HCT116 (cell line): ENCODE measurements around the gene ZNF497. TPM values are rescaled to one million over a fixed set of nuclear protein-coding genes. Genes with fewer than 3 reads are reported as not detected.

Experiments used
- ATAC-seq: fragments of 200-7000 bp; cut with Tn5 transposase; 2 replicates; pipeline ENCODE4 v1.9.1; 2020; ENCODE audit warnings: mild to moderate bottlenecking, moderate library complexity
- BruUV-seq: library from RNA; stranded (reverse); fragments of 400-500 nt; replicated peaks from 2 replicates; lab custom pipeline; 2021; lab: Mats Ljungman, UMichigan
- CTCF ChIA-PET: fragments of 300-600 bp; sonication (Branson Sonifier 250); formaldehyde crosslinking; loops from one replicate; lab custom pipeline; 2021; ENCODE audit warnings: antibody characterized with exemption; lab: Charles Lee
- POLR2A ChIA-PET: fragments of 300-600, 350-600 bp; sonication (Branson Sonifier 250); formaldehyde crosslinking; loops from one replicate; lab custom pipeline; 2021; ENCODE audit warnings: antibody characterized with exemption; lab: Charles Lee
- RAD21 ChIA-PET, 2 experiments: fragments of 300-600 bp; sonication (Branson Sonifier 250); formaldehyde crosslinking; loops; one replicate each; lab custom pipeline; 2023; ENCODE audit warnings: low total read pairs in 2 of 2; ENCODE audit not compliant: uncharacterized antibody in 2 of 2, unreplicated experiment in 2 of 2, low non-redundant PET in 1 of 2; lab: Charles Lee
- DNase-seq: peaks from one replicate; pipeline ENCODE4 v3.0.0-alpha.2; 2010; ENCODE audit warnings: low read depth, low spot score
- H2AFZ ChIP-seq: fragments of 200-600 bp; shearing (Covaris generic), sonication (generic); 2 replicates; pipeline ENCODE4 v1.6.1; 2017; ENCODE audit warnings: low read depth, mixed run types, mixed read lengths, antibody characterized with exemption, low read length; ENCODE audit not compliant: poor library complexity, severe bottlenecking
- H3K27ac ChIP-seq: 2 replicates; pipeline ENCODE4 v1.5.1; 2012; ENCODE audit warnings: low read depth, low read length
- H3K27me3 ChIP-seq: fragments of 200-600 bp; sonication (generic); 2 replicates; pipeline ENCODE4 v1.6.1; 2016; ENCODE audit warnings: mixed run types, low read length, mixed read lengths; ENCODE audit not compliant: insufficient read depth
- H3K36me3 ChIP-seq, 2 experiments: fragments of 200-500 bp in 1 of 2; fragments of 200-600 bp in 1 of 2; sonication (Bioruptor generic) in 1 of 2; sonication (generic) in 1 of 2; 2 replicates each; pipeline versions ENCODE4 v1.5.1 to v1.6.1; 2014 to 2016; ENCODE audit warnings: low read length in 2 of 2, inconsistent platforms in 1 of 2, mixed read lengths in 1 of 2, mixed run types in 1 of 2; ENCODE audit not compliant: insufficient read depth in 2 of 2, control insufficient read depth in 1 of 2
- H3K4me1 ChIP-seq, 2 experiments: fragments of 200-600 bp in 1 of 2; sonication (generic) in 1 of 2; 2 replicates each; pipeline versions ENCODE4 v1.5.1 to v1.6.1; 2012 to 2017; ENCODE audit warnings: low read length in 2 of 2, inconsistent platforms in 1 of 2, mild to moderate bottlenecking in 1 of 2, mixed read lengths in 1 of 2, mixed run types in 1 of 2, moderate library complexity in 1 of 2; ENCODE audit not compliant: insufficient read depth in 2 of 2, control insufficient read depth in 1 of 2
- H3K4me2 ChIP-seq: fragments of 200-600 bp; sonication (generic); 2 replicates; pipeline ENCODE4 v1.6.1; 2017; ENCODE audit warnings: mixed run types, low read length, mixed read lengths
- H3K4me3 ChIP-seq, 2 experiments: fragments of 200-600 bp in 1 of 2; sonication (generic) in 1 of 2; replicated peaks in 1 of 2; 2 replicates each; pipeline ENCODE4 v1.5.1; 2011 to 2016; ENCODE audit warnings: low read length in 2 of 2, control low read depth in 1 of 2, low read depth in 1 of 2, mild to moderate bottlenecking in 1 of 2, mixed read lengths in 1 of 2, mixed run types in 1 of 2
- H3K79me2 ChIP-seq: fragments of 200-600 bp; sonication (generic); 2 replicates; pipeline ENCODE4 v1.6.1; 2017; ENCODE audit warnings: mild to moderate bottlenecking, mixed run types, low read length, moderate library complexity, mixed read lengths; ENCODE audit not compliant: insufficient read depth
- H3K9ac ChIP-seq: fragments of 200-600 bp; sonication (generic); 2 replicates; pipeline ENCODE4 v1.6.1; 2016; ENCODE audit warnings: low read length, mixed read lengths
- H3K9me2 ChIP-seq: fragments of 200-600 bp; sonication (generic), shearing (Covaris generic); 2 replicates; pipeline ENCODE4 v1.6.1; 2017; ENCODE audit warnings: mixed run types, mild to moderate bottlenecking, moderate library complexity; ENCODE audit not compliant: insufficient read depth
- H3K9me3 ChIP-seq, 2 experiments: fragments of 200-500 bp in 1 of 2; fragments of 200-600 bp in 1 of 2; sonication (Bioruptor generic) in 1 of 2; sonication (generic) in 1 of 2; 2 replicates each; pipeline ENCODE4 v1.6.1; 2014 to 2017; ENCODE audit warnings: low read length in 2 of 2, mixed read lengths in 2 of 2, inconsistent platforms in 1 of 2, low read depth in 1 of 2, mild to moderate bottlenecking in 1 of 2, mixed run types in 1 of 2, moderate library complexity in 1 of 2; ENCODE audit not compliant: control insufficient read depth in 1 of 2, insufficient read depth in 1 of 2
- H4K20me1 ChIP-seq: fragments of 200-600 bp; sonication (generic), shearing (Covaris generic); 2 replicates; pipeline ENCODE4 v1.6.1; 2017; ENCODE audit warnings: mixed run types, mild to moderate bottlenecking, moderate library complexity; ENCODE audit not compliant: insufficient read depth
- ELF1 ChIP-seq: IDR thresholded peaks from 2 replicates; pipeline ENCODE4 v1.6.1; 2012; ENCODE audit warnings: low read depth, borderline replicate concordance
- JUND ChIP-seq: IDR thresholded peaks from 2 replicates; pipeline ENCODE4 v1.6.1; 2012
- SIN3A ChIP-seq: IDR thresholded peaks from 2 replicates; pipeline ENCODE4 v1.6.1; 2012; ENCODE audit warnings: low read depth
- intact Hi-C: fragments of 100-400 bp; cut with micrococcal nuclease; formaldehyde crosslinking; loops from 2 replicates; pipeline ENCODE4 v1.10.0; 2022
- total RNA-seq: library from RNA; stranded (reverse); gene quantifications from one replicate; pipeline ENCODE4 v1.2.1, GENCODE V29; 2021; ENCODE audit not compliant: unreplicated experiment
- TF ChIP-seq, protein P1 (sequence below): IDR thresholded peaks from 2 replicates; pipeline ENCODE4 v1.6.1; 2012

The ZNF497 gene
- total RNA-seq, 1 experiment from 2014 or later, result 5.1 TPM

DNA sequence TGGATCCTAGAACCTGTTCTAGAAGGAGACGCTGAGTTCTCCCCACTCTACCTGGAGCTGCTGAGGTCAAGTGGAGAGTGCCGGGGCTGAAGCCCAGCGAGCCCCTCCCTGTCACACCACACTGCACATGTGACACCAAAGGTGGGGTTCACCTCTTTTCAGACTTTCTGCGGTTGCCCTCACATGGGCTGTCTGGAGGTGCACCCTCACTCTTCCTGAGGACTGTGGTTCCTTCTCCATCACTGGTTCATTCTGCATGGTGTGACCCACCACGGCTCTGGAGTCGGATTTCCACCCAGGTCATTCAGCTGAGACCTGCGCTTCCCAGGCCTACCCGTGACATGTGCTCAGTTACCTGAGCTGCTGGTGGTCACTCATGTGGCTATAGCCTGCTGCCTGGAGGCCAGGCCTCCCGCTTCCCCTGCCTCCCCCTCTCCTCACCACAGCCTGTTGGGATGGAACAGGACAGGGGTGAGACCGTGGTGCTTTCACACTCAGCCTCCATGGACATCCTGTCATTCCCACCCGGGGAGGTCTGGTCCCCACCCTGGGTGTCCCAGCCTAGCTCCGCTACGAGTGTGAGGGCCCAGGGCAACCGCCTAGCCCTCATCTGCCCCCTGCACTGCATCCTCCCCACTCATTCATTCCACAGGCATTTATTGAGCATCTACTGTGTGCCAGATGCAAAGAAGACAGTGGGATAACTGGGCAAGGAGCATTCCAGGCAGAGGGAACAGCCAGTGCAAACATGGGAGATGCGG, 8.7 kb downstream of the ZNF497 start:
- no TSS peak for BruUV-seq
- no peak for ATAC-seq
- TF ChIP-seq ELF1 (no peak), SIN3A (no peak), JUND (no peak)

DNA sequence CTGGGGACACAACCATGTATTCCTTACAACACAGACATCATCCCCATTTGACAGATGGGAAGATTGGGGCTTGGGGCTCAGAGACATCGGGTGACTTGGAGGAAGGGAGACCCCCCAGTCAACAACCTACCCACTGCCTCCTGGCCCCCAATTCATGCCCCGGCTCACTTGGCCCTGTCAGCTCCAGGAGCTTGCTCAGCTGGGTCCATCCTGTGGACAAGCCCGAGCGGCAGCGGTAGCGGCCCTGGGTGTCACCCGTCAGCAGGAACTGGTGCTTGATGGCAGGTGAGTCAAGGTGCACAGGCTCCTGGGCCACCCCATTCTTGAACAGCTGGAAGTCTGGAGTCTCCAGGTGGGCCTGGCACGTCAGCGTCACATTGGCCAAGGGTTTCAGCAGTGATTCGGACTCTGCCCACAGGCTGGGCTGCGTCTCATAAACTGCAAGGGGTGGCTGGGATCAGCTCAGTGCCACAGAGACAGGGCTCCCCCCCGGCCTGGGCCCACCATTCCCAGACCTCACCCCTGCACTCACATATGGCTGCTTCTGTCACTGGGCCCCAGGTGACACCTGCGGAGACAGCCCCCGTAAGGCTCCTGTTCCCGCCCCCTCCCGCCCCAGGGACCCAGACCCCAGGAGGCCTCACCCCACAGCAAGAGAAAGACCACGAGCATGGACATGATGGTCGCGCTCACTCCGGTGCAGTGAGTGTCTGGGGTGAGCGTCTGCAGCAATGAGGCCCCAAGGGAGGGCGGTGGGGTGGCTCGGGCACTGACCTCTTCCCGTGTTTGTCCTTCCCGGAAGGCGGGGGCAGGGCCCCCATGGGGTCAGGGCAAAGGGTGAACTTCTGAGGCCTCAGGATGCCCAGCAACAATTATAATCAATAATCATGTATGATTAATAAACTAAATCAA, 9.5 kb downstream of the ZNF497 start, which contains the start of gene A1BG:
A1BG (minus strand) TSS at position 733 of the 912 bp plus-strand sequence; CDS start at position 678, 55 bp downstream.
- CTCF ChIA-PET, result no interaction called here
- no peak within 1 kb of the TSS for H3K4me2 ChIP-seq

More for the DNA sequence above, 8.7 kb downstream of the ZNF497 start:
- no peak overlapping the region for H3K9ac ChIP-seq
- no peaks in the 10 kb centered on the region for H3K27me3 ChIP-seq
- no peak overlapping the region for H2AFZ ChIP-seq
- no peaks in the 10 kb centered on the region for H3K9me3 ChIP-seq
- RAD21 ChIA-PET, result no interaction called here
- H3K9me2 ChIP-seq, result no peaks in the 10 kb centered on the region
- intact Hi-C loops, result no loop called here
- no peak overlapping the region for H3K27ac ChIP-seq
- POLR2A ChIA-PET, result interaction anchor here (1.9 kb wide), 1 partner anchor 9 kb away, joined by 6 read pairs; the partner anchor contains the start of gene ZNF497
- no peaks in the 10 kb centered on the region for H4K20me1 ChIP-seq
- no peak overlapping the region for H3K4me2 ChIP-seq
- H3K4me3 ChIP-seq, result no peak overlapping the region
- H3K36me3 ChIP-seq, result no peaks in the 10 kb centered on the region
- CTCF ChIA-PET, result no interaction called here
- DNase-seq, result no peak
- H3K79me2 ChIP-seq, result no peaks in the 10 kb centered on the region
- no peaks in the 10 kb centered on the region for H3K4me1 ChIP-seq

More for the DNA sequence above, 9.5 kb downstream of the ZNF497 start, which contains the start of gene A1BG:
- RAD21 ChIA-PET, result no interaction called here
- Histone ChIP-seq H3K9ac (no peak within 1 kb of the TSS), H3K79me2 (no peaks in the 10 kb centered on the region), H3K4me3 (no peak within 1 kb of the TSS), H4K20me1 (no peaks in the 10 kb centered on the region), H3K4me1 (no peaks in the 10 kb centered on the region), H3K27ac (no peak within 1 kb of the TSS), H3K36me3 (no peaks in the 10 kb centered on the region), H3K9me2 (no peaks in the 10 kb centered on the region), H3K9me3 (no peaks in the 10 kb centered on the region), H3K27me3 (no peaks in the 10 kb centered on the region), H2AFZ (no peak within 1 kb of the TSS)
- no peak for ATAC-seq
- intact Hi-C loops, result no loop called here
- TF ChIP-seq SIN3A, result no peak
- TF ChIP-seq, protein P1, sequence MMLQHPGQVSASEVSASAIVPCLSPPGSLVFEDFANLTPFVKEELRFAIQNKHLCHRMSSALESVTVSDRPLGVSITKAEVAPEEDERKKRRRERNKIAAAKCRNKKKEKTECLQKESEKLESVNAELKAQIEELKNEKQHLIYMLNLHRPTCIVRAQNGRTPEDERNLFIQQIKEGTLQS, result no peak
- POLR2A ChIA-PET, result interaction anchor here (1.4 to 1.9 kb wide), 2 partner anchors 9 kb away, joined by 6 to 7 read pairs; partner anchors contain the start of gene ZNF497
- no TSS peak for BruUV-seq
- no peak for DNase-seq
